K562 (cell line): ENCODE data around the gene TUBB6. TPM values are rescaled to one million over a fixed set of nuclear protein-coding genes. Genes with fewer than 3 reads are reported as not detected.

Source experiments
- ATAC-seq: fragments of 200-7000 bp; cut with Tn5 transposase; 3 replicates; pipeline ENCODE4 v1.9.1; 2020; ENCODE audit warnings: moderate library complexity
- BruUV-seq: library from RNA; stranded (reverse); fragments of 400-500 nt; replicated peaks from 2 replicates; lab custom pipeline; 2021; lab: Mats Ljungman, UMichigan
- CTCF ChIA-PET: fragments of 300-600 bp; formaldehyde crosslinking; extraction: SDS; loops from one replicate; lab custom pipeline; 2021; ENCODE audit warnings: low intra/inter-chr PET ratio; lab: Yijun Ruan, JAX
- POLR2A ChIA-PET: fragments of 300-600, 350-650 bp; sonication (Branson Sonifier 250); formaldehyde crosslinking; extraction: SDS; loops from one replicate; lab custom pipeline; 2021; ENCODE audit warnings: antibody characterized with exemption, inconsistent platforms; lab: Yijun Ruan, JAX
- DNase-seq, 4 experiments: peaks; one replicate each; pipeline versions ENCODE4 v3.0.0 to v3.0.0-alpha.2; 2011 to 2018; ENCODE audit warnings: low spot score in 3 of 4, mixed read lengths in 3 of 4; ENCODE audit errors: extremely low read depth in 1 of 4
- FAIRE-seq: peaks from 2 replicates; lab custom pipeline; 2011; peaks lifted over from hg19 to GRCh38; lab: Jason Lieb, UNC
- H2AFZ ChIP-seq: 2 replicates; pipeline ENCODE4 v1.6.0; 2011; ENCODE audit warnings: low read depth, low read length, control low read depth, inconsistent platforms
- H3K27ac ChIP-seq: fragments of 200-600 bp; 3 replicates; pipeline ENCODE4 v1.8.0; 2011; ENCODE audit warnings: low read depth, mild to moderate bottlenecking, control low read depth, inconsistent platforms, low read length, moderate library complexity, mixed read lengths; ENCODE audit errors: extremely low read depth
- H3K27me3 ChIP-seq, 2 experiments: fragments of 300-600 bp in 1 of 2; 2 replicates in 1 of 2; 3 replicates in 1 of 2; pipeline versions ENCODE4 v1.6.0 to v1.8.0; 2011; ENCODE audit warnings: inconsistent platforms in 2 of 2, low read length in 2 of 2, mild to moderate bottlenecking in 1 of 2, mixed read lengths in 1 of 2, moderate library complexity in 1 of 2; ENCODE audit not compliant: control insufficient read depth in 2 of 2, insufficient read depth in 2 of 2
- H3K36me3 ChIP-seq: fragments of 300-600 bp; 3 replicates; pipeline ENCODE4 v1.8.0; 2011; ENCODE audit warnings: mild to moderate bottlenecking, low read length, inconsistent platforms; ENCODE audit not compliant: control insufficient read depth, insufficient read depth
- H3K4me1 ChIP-seq, 2 experiments: fragments of 200-600 bp in 1 of 2; replicated peaks in 1 of 2; 2 replicates in 1 of 2; 3 replicates in 1 of 2; pipeline versions ENCODE4 v1.5.1 to v1.8.0; 2011; ENCODE audit warnings: inconsistent platforms in 2 of 2, low read length in 2 of 2, mild to moderate bottlenecking in 1 of 2, mixed read lengths in 1 of 2, moderate library complexity in 1 of 2; ENCODE audit not compliant: control insufficient read depth in 2 of 2, insufficient read depth in 2 of 2
- H3K4me2 ChIP-seq: 2 replicates; pipeline ENCODE4 v1.6.1; 2011; ENCODE audit warnings: low read length, control low read depth, inconsistent platforms, mixed read lengths; ENCODE audit not compliant: insufficient read depth
- H3K4me3 ChIP-seq: fragments of 200-600 bp; sonication (generic), shearing (Covaris generic); 2 replicates; pipeline ENCODE4 v1.5.1; 2016; ENCODE audit warnings: control low read depth, inconsistent platforms
- H3K79me2 ChIP-seq: fragments of 200-600 bp; 3 replicates; pipeline ENCODE4 v1.8.0; 2011; ENCODE audit warnings: low read length, inconsistent platforms; ENCODE audit not compliant: control insufficient read depth, insufficient read depth
- H3K9ac ChIP-seq, 2 experiments: 2 replicates each; pipeline versions ENCODE4 v1.6.0 to v1.6.1; 2011; ENCODE audit warnings: low read depth in 2 of 2, low read length in 2 of 2, control low read depth in 1 of 2, inconsistent platforms in 1 of 2, mild to moderate bottlenecking in 1 of 2, mixed read lengths in 1 of 2; ENCODE audit not compliant: insufficient read depth in 1 of 2
- H3K9me1 ChIP-seq: one replicate; pipeline ENCODE4 v1.6.0; 2011; ENCODE audit warnings: inconsistent platforms, mild to moderate bottlenecking, low read length, moderate library complexity; ENCODE audit not compliant: control insufficient read depth, insufficient read depth
- H3K9me3 ChIP-seq: replicated peaks from 2 replicates; pipeline ENCODE4 v1.5.1; 2011; ENCODE audit warnings: low read depth, low read length, inconsistent platforms; ENCODE audit not compliant: control insufficient read depth, insufficient read depth
- H4K20me1 ChIP-seq: replicated peaks from 2 replicates; pipeline ENCODE4 v1.6.1; 2011; ENCODE audit warnings: low read length, inconsistent platforms, mixed read lengths; ENCODE audit not compliant: control insufficient read depth, insufficient read depth
- EGR1 ChIP-seq: fragments of 450-650 bp; conservative IDR thresholded peaks from 2 replicates; pipeline ENCODE4 v1.6.1; 2017; ENCODE audit warnings: mild to moderate bottlenecking
- RBM22 ChIP-seq: fragments of 200-400 bp; formaldehyde crosslinking; IDR thresholded peaks from 2 replicates; pipeline ENCODE4 v1.6.1; 2018; ENCODE audit warnings: low read length, low read depth; ENCODE audit not compliant: poor library complexity, severe bottlenecking
- TEAD1 ChIP-seq, 2 experiments: fragments of 450-650 bp in 1 of 2; sonication (generic) in 1 of 2; formaldehyde crosslinking; IDR thresholded peaks; 2 replicates each; pipeline versions ENCODE4 v1.4.0 to v1.8.0; 2020 to 2022; ENCODE audit warnings: mild to moderate bottlenecking in 2 of 2, missing genetic modification reagents in 1 of 2
- WGBS: fragments of 100-300 bp; shearing (Covaris generic); methylation state at CpG from one replicate; pipeline ENCODE4 v1.1.6; 2016; ENCODE audit warnings: low coverage, mixed read lengths; ENCODE audit not compliant: insufficient coverage; ENCODE audit errors: missing lambda C conversion rate; 5-methylcytosine and 5-hydroxymethylcytosine counted together
- in situ Hi-C: fragments of 300-500 bp; cut with MboI; formaldehyde crosslinking; loops from 4 replicates; pipeline ENCODE4 v1.15.0; 2018; ENCODE audit warnings: inconsistent platforms, mixed read lengths
- intact Hi-C: fragments of 100-400 bp; cut with micrococcal nuclease; formaldehyde crosslinking; loops from 2 replicates; pipeline ENCODE4 v1.14.2; 2022
- polyA plus RNA-seq, 8 experiments: library from polyadenylated mRNA; depleted of rRNA in 4 of 8; stranded (reverse) in 5 of 8; unstranded in 3 of 8; fragments of >200 nt; fragmentation: Nextera tagmentation in 2 of 8; fragmentation: Illumina TruSeq in 1 of 8; extraction: Ambion mirVana in 2 of 8; extraction: Trizol in 1 of 8; gene quantifications; 2 replicates each; pipeline versions ENCODE4 v1.2.1 to v1.2.3, GENCODE V29; 2011 to 2014; ENCODE audit warnings: inconsistent platforms in 1 of 8, missing spikeins in 1 of 8
- total RNA-seq, 7 experiments: library from RNA; depleted of rRNA in 6 of 7; stranded (reverse); fragments of >200 nt in 6 of 7; fragmentation: Illumina TruSeq in 2 of 7; extraction: Trizol in 2 of 7; gene quantifications; 2 replicates each; pipeline versions ENCODE4 v1.2.1 to v1.2.3, GENCODE V29; 2011 to 2021; ENCODE audit warnings: low replicate concordance in 1 of 7

The TUBB6 gene
- total and polyA plus RNA-seq, 9 of the 15 experiments (the other 6 are each of a cell fraction or from before 2014, with no cell fraction given): 43.9 to 404 (median 81.1) TPM

- in situ Hi-C loops: no loop called here
- POLR2A ChIA-PET: interaction anchor here (0.5 kb wide), 1 partner anchor 350 kb away, joined by 3 read pairs; no protein-coding TSS in a partner anchor
- peak overlapping the region in 1 of 2 experiments; percentile 57; a peak in 1 of 4 replicates for H3K9ac ChIP-seq
- TF ChIP-seq EGR1 (0 out of 2 replicates have a peak, but pooled peaks have one; percentile 27), TEAD1 (CRISPR knock-in tag; IDR thresholded peaks at IDR 0.05) (no peak), RBM22 (no peak)
- TF ChIP-seq, all 486 proteins: peak for 1
- FAIRE-seq: no peak
- DNase-seq: peak in 2 of 4 experiments; percentile 16 to 41
- Histone ChIP-seq H3K9me3 (peaks cover 7% of the 10 kb centered on the region), H2AFZ (peak overlapping the region; percentile 86), H3K4me2 (peak overlapping the region; percentile 30; the same call in 1 of the 2 replicates), H3K27me3 (no peaks in the 10 kb centered on the region), H3K36me3 (peaks cover 8% of the 10 kb centered on the region; the same call in 2 of the 3 replicates), H4K20me1 (no peaks in the 10 kb centered on the region), H3K79me2 (peaks cover 22% of the 10 kb centered on the region), H3K4me1 (peaks cover 61 to 76% of the 10 kb centered on the region in 2 experiments), H3K9me1 (peaks cover 4% of the 10 kb centered on the region), H3K27ac (no peak overlapping the region), H3K4me3 (no peak overlapping the region)
- 35% methylated on average over 10 of the region's 12 CpGs for WGBS
- no TSS peak for BruUV-seq
- intact Hi-C loops: no loop called here
- 0 out of 3 replicates have a peak, but pooled peaks have one; percentile 2 for ATAC-seq
- CTCF ChIA-PET: no interaction called here
These were observed 2.8 kb upstream of the TUBB6 start for GRCh38 chr18:12305211-12305610.
